Hematopoietic multipotent progenitor cell treated with erythropoietin and hydrocortisone succinate and interleukin-3 and kit ligand, for 8 days (in vitro differentiated cells): ENCODE measurements around the gene HS6ST3.
"Not testable (repeated sequence)": the region's sequence is repeated elsewhere in the genome, so short reads cannot be mapped to it uniquely, and the experiment has no call there.

Experiments
- DNase-seq: peaks from one replicate; pipeline ENCODE4 v3.0.0-alpha.2; 2015

HS6ST3 gene

GRCh38 chr13:96460609-96461008 is 370.7 kb downstream of the HS6ST3 start:
- DNase-seq, result no peak

- no peak for DNase-seq
These were observed 383.7 kb downstream of the HS6ST3 start for GRCh38 chr13:96473526-96474180.

- DNase-seq, result no peak
These were observed 384.3 kb downstream of the HS6ST3 start for GRCh38 chr13:96474181-96474557.

- no peak for DNase-seq
These were observed 385.2 kb downstream of the HS6ST3 start for GRCh38 chr13:96475103-96475502.

GRCh38 chr13:96481482-96481881 is 391.6 kb downstream of the HS6ST3 start:
- no peak for DNase-seq

- no peak for DNase-seq
These were observed 400.6 kb downstream of the HS6ST3 start for GRCh38 chr13:96490496-96490989.

GRCh38 chr13:96491103-96491502 is 401.2 kb downstream of the HS6ST3 start:
- DNase-seq, result no peak

- DNase-seq, result no peak
These were observed 402.9 kb downstream of the HS6ST3 start for GRCh38 chr13:96492766-96493165.

- DNase-seq, result no peak
These were observed 409.7 kb downstream of the HS6ST3 start for GRCh38 chr13:96499656-96500055.

- no peak for DNase-seq
These were observed 411.0 kb downstream of the HS6ST3 start for GRCh38 chr13:96500953-96501352.

GRCh38 chr13:96503481-96503880 is 413.6 kb downstream of the HS6ST3 start:
- DNase-seq, result no peak

- DNase-seq, result no peak
These were observed 421.7 kb downstream of the HS6ST3 start for GRCh38 chr13:96511587-96511986.

- DNase-seq, result no peak
These were observed 429.5 kb downstream of the HS6ST3 start for GRCh38 chr13:96519380-96519779.

- DNase-seq, result not testable (repeated sequence)
These were observed 434.6 kb downstream of the HS6ST3 start for GRCh38 chr13:96524398-96525020.

GRCh38 chr13:96525715-96526114 is 435.8 kb downstream of the HS6ST3 start:
- DNase-seq, result no peak

- DNase-seq, result no peak
These were observed 437.6 kb downstream of the HS6ST3 start for GRCh38 chr13:96527497-96527896.

- DNase-seq, result no peak
These were observed 442.9 kb downstream of the HS6ST3 start for GRCh38 chr13:96532804-96533203.

GRCh38 chr13:96533408-96533807 is 443.5 kb downstream of the HS6ST3 start:
- DNase-seq, result no peak

GRCh38 chr13:96539791-96540190 is 449.9 kb downstream of the HS6ST3 start:
- no peak for DNase-seq

- DNase-seq, result no peak
These were observed 450.8 kb downstream of the HS6ST3 start for GRCh38 chr13:96540670-96541069.

GRCh38 chr13:96542986-96543385 is 453.1 kb downstream of the HS6ST3 start:
- no peak for DNase-seq

- no peak for DNase-seq
These were observed 455.1 kb downstream of the HS6ST3 start for GRCh38 chr13:96544957-96545356.

- no peak for DNase-seq
These were observed 456.6 kb downstream of the HS6ST3 start for GRCh38 chr13:96546463-96546862.

- no peak for DNase-seq
These were observed 461.6 kb downstream of the HS6ST3 start for GRCh38 chr13:96551546-96551945.

- no peak for DNase-seq
These were observed 462.7 kb downstream of the HS6ST3 start for GRCh38 chr13:96552559-96552958.
